Liver (tissue), 9 donors: ENCODE results near the gene CD163L1. TPM values are rescaled to one million over a fixed set of nuclear protein-coding genes. Genes with fewer than 3 reads are reported as not detected.
A peak's percentile ranks its signal among the peaks of the same experiment; 100 is the strongest.
"Not testable (repeated sequence)": the region's sequence is repeated elsewhere in the genome, so short reads cannot be mapped to it uniquely, and the experiment has no call there.

ENCODE experiments used
- DNase-seq: peaks from one replicate; pipeline ENCODE4 v3.0.0-alpha.2; 2017; ENCODE audit warnings: low spot score
- H3K27ac ChIP-seq, 2 donors: one replicate each; pipeline ENCODE4 v1.7.0; 2013; ENCODE audit warnings: inconsistent platforms in 2 of 2, low read length in 2 of 2, control low read depth in 1 of 2, low read depth in 1 of 2, mild to moderate bottlenecking in 1 of 2
- H3K27me3 ChIP-seq, 4 donors: one replicate each; pipeline versions ENCODE4 v1.6.1 to v1.7.0; 2013; ENCODE audit warnings: low read length in 3 of 4, inconsistent platforms in 1 of 4, mild to moderate bottlenecking in 1 of 4, moderate library complexity in 1 of 4; ENCODE audit not compliant: control insufficient read depth in 4 of 4, insufficient read depth in 4 of 4
- H3K36me3 ChIP-seq, 4 donors: one replicate each; pipeline versions ENCODE4 v1.6.1 to v1.7.0; 2013; ENCODE audit warnings: low read length in 3 of 4, mild to moderate bottlenecking in 3 of 4, low read depth in 1 of 4, moderate library complexity in 1 of 4; ENCODE audit not compliant: control insufficient read depth in 4 of 4, insufficient read depth in 3 of 4
- H3K4me1 ChIP-seq, 4 donors: one replicate each; pipeline versions ENCODE4 v1.6.1 to v1.7.0; 2013; ENCODE audit warnings: low read length in 3 of 4, mild to moderate bottlenecking in 3 of 4, moderate library complexity in 1 of 4; ENCODE audit not compliant: control insufficient read depth in 4 of 4, insufficient read depth in 4 of 4
- H3K4me3 ChIP-seq, 3 donors: one replicate each; pipeline versions ENCODE4 v1.6.1 to v1.7.0; 2013; ENCODE audit warnings: low read length in 3 of 3, control low read depth in 1 of 3, low read depth in 1 of 3, mild to moderate bottlenecking in 1 of 3
- H3K9ac ChIP-seq, 2 donors: one replicate each; pipeline ENCODE4 v1.7.0; 2013; ENCODE audit warnings: low read length in 2 of 2, mild to moderate bottlenecking in 2 of 2, moderate library complexity in 2 of 2, control low read depth in 1 of 2, low read depth in 1 of 2
- H3K9me3 ChIP-seq, 4 donors: one replicate each; pipeline versions ENCODE4 v1.6.1 to v1.7.0; 2013; ENCODE audit warnings: low read length in 3 of 4; ENCODE audit not compliant: control insufficient read depth in 4 of 4
- EGR1 ChIP-seq, 2 donors: IDR thresholded peaks; 2 replicates each; pipeline ENCODE4 v1.6.1; 2016 to 2018; ENCODE audit warnings: antibody characterized with exemption in 2 of 2, low read depth in 2 of 2
- FOXA1 ChIP-seq: IDR thresholded peaks from 2 replicates; pipeline ENCODE4 v1.6.1; 2016; ENCODE audit warnings: antibody characterized with exemption
- FOXA2 ChIP-seq: IDR thresholded peaks from 2 replicates; pipeline ENCODE4 v1.6.1; 2016; ENCODE audit warnings: antibody characterized with exemption
- GABPA ChIP-seq, 2 donors: IDR thresholded peaks in 1 of 2; conservative IDR thresholded peaks in 1 of 2; 2 replicates each; pipeline ENCODE4 v1.6.1; 2016; ENCODE audit warnings: antibody characterized with exemption in 2 of 2, mild to moderate bottlenecking in 1 of 2, moderate library complexity in 1 of 2
- HNF4A ChIP-seq, 2 donors: conservative IDR thresholded peaks; 2 replicates each; pipeline ENCODE4 v1.6.1; 2016; ENCODE audit warnings: antibody characterized with exemption in 2 of 2, mild to moderate bottlenecking in 2 of 2
- HNF4G ChIP-seq: IDR thresholded peaks from 2 replicates; pipeline ENCODE4 v1.6.1; 2016; ENCODE audit warnings: antibody characterized with exemption
- JUND ChIP-seq, 2 donors: IDR thresholded peaks; 2 replicates each; pipeline ENCODE4 v1.6.1; 2016; ENCODE audit warnings: antibody characterized with exemption in 2 of 2
- NR2F2 ChIP-seq: IDR thresholded peaks from 2 replicates; pipeline ENCODE4 v1.6.1; 2016; ENCODE audit warnings: antibody characterized with exemption
- RAD21 ChIP-seq, 2 donors: IDR thresholded peaks; 2 replicates each; pipeline ENCODE4 v1.6.1; 2016; ENCODE audit warnings: antibody characterized with exemption in 2 of 2, mild to moderate bottlenecking in 2 of 2
- SP1 ChIP-seq: IDR thresholded peaks from 2 replicates; pipeline ENCODE4 v1.6.1; 2018; ENCODE audit warnings: antibody characterized with exemption, mild to moderate bottlenecking
- TAF1 ChIP-seq: conservative IDR thresholded peaks from 2 replicates; pipeline ENCODE4 v1.6.1; 2016; ENCODE audit warnings: antibody characterized with exemption, mild to moderate bottlenecking
- YY1 ChIP-seq: IDR thresholded peaks from 2 replicates; pipeline ENCODE4 v1.6.1; 2016; ENCODE audit warnings: antibody characterized with exemption, mild to moderate bottlenecking
- WGBS: extraction: QIAGEN DNeasy Blood & Tissue Kit; methylation state at CpG from one replicate; pipeline ENCODE4 v1.1.7; 2013; 5-methylcytosine and 5-hydroxymethylcytosine counted together
- polyA plus RNA-seq, 2 donors: library from polyadenylated mRNA; stranded (reverse) in 1 of 2; unstranded in 1 of 2; fragments of 200-250 nt in 1 of 2; fragments of >200 nt in 1 of 2; fragmentation: Nextera tagmentation in 1 of 2; extraction: Ambion mirVana in 1 of 2; gene quantifications; one replicate each; pipeline versions ENCODE4 v1.2.1 to v1.2.3, GENCODE V29; 2013 to 2015
- total RNA-seq, 2 donors: library from RNA; depleted of rRNA; stranded (reverse); fragments of >200 nt; gene quantifications; one replicate each; pipeline ENCODE4 v1.2.3, GENCODE V29; 2014
- TF ChIP-seq, protein P1 (sequence below): IDR thresholded peaks from 2 replicates; pipeline ENCODE4 v1.6.1; 2016; ENCODE audit warnings: antibody characterized with exemption
- TF ChIP-seq, protein P2 (sequence below): IDR thresholded peaks from 2 replicates; pipeline ENCODE4 v1.6.1; 2016; ENCODE audit warnings: antibody characterized with exemption
- TF ChIP-seq, protein P3 (sequence below): IDR thresholded peaks from 2 replicates; pipeline ENCODE4 v1.6.1; 2016; ENCODE audit warnings: antibody characterized with exemption
- TF ChIP-seq, protein P4 (sequence below): IDR thresholded peaks from 2 replicates; pipeline ENCODE4 v1.6.1; 2016; ENCODE audit warnings: antibody characterized with exemption, mild to moderate bottlenecking
- TF ChIP-seq, protein P5 (sequence below): fragments of 150-350 bp; IDR thresholded peaks from 2 replicates; pipeline ENCODE4 v1.5.1; 2017; ENCODE audit warnings: improper control_type of control experiment, low read depth, low read length; ENCODE audit not compliant: missing input control
- donor health status: healthy.
- donor health status: healthy.
- donor health status: healthy.
- donor health status: healthy.
- donor health status: healthy.

Gene CD163L1
- total and polyA plus RNA-seq, 4 donors, result 0.31 to 8.4 (median 1.1) TPM

DNA sequence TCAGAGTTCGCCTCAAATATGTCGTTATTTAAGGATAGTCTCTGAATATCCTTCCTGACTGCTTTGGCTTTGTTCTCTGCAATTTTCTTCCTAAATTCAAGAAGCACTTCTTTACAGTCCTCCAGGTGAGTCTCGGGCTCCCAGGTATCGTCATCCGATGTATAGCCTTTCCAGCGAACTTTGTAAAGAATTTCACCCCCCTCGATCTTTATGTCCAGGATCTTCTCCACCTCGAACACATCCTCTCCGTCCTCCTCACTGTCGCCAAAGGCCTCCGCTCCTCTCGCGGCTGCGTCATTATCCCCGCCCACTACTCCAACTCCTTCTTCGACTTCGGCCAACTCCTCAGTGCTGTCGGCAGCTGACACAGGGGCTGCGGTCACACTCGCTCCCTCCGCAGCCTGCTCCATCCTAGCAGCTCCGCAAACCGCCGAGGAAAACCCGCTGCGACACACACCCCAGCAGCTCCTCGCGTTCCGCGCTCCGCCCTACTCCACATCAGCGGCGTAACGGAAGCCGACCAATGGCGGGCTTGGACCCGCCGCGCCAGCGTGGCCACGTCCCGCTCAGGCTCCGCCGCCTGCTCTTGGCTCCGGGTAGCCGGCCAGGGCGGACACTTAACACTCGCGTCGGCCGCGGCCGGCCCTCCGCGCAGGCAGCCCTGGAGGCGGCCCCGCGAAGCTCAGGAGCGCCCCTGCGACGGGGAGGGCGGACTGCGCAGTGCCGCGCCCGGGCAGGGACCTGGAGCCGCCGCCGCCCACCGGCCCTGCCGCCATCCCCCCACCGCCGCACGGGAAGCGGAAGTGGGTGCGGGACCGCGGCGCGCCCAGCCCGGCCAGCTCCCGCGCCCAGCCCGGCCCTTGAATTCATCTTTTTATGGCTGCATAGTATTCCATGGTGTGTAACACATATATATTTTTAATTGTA, 4.1 kb downstream of the CD163L1 start:
- H3K9me3 ChIP-seq, result peaks cover 0 to 6% (median 2%) of the 10 kb centered on the region in 4 donors
- H3K36me3 ChIP-seq, result no peaks in the 10 kb centered on the region
- no peaks in the 10 kb centered on the region for H3K4me1 ChIP-seq
- H3K9ac ChIP-seq, result no peak overlapping the region
- TF ChIP-seq, protein P1, sequence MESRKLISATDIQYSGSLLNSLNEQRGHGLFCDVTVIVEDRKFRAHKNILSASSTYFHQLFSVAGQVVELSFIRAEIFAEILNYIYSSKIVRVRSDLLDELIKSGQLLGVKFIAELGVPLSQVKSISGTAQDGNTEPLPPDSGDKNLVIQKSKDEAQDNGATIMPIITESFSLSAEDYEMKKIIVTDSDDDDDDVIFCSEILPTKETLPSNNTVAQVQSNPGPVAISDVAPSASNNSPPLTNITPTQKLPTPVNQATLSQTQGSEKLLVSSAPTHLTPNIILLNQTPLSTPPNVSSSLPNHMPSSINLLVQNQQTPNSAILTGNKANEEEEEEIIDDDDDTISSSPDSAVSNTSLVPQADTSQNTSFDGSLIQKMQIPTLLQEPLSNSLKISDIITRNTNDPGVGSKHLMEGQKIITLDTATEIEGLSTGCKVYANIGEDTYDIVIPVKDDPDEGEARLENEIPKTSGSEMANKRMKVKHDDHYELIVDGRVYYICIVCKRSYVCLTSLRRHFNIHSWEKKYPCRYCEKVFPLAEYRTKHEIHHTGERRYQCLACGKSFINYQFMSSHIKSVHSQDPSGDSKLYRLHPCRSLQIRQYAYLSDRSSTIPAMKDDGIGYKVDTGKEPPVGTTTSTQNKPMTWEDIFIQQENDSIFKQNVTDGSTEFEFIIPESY, result no peak
- no peak for TF ChIP-seq JUND (IDR thresholded peaks at IDR 0.05)
- no peak for TF ChIP-seq EGR1 (IDR thresholded peaks at IDR 0.05; ENCODE audit: low read depth in 2 of 2)
- TF ChIP-seq YY1, result no peak
- TF ChIP-seq, protein P2, sequence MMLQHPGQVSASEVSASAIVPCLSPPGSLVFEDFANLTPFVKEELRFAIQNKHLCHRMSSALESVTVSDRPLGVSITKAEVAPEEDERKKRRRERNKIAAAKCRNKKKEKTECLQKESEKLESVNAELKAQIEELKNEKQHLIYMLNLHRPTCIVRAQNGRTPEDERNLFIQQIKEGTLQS, result no peak
- TF ChIP-seq, protein P3, sequence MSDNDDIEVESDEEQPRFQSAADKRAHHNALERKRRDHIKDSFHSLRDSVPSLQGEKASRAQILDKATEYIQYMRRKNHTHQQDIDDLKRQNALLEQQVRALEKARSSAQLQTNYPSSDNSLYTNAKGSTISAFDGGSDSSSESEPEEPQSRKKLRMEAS, result no peak
- TF ChIP-seq, protein P4, sequence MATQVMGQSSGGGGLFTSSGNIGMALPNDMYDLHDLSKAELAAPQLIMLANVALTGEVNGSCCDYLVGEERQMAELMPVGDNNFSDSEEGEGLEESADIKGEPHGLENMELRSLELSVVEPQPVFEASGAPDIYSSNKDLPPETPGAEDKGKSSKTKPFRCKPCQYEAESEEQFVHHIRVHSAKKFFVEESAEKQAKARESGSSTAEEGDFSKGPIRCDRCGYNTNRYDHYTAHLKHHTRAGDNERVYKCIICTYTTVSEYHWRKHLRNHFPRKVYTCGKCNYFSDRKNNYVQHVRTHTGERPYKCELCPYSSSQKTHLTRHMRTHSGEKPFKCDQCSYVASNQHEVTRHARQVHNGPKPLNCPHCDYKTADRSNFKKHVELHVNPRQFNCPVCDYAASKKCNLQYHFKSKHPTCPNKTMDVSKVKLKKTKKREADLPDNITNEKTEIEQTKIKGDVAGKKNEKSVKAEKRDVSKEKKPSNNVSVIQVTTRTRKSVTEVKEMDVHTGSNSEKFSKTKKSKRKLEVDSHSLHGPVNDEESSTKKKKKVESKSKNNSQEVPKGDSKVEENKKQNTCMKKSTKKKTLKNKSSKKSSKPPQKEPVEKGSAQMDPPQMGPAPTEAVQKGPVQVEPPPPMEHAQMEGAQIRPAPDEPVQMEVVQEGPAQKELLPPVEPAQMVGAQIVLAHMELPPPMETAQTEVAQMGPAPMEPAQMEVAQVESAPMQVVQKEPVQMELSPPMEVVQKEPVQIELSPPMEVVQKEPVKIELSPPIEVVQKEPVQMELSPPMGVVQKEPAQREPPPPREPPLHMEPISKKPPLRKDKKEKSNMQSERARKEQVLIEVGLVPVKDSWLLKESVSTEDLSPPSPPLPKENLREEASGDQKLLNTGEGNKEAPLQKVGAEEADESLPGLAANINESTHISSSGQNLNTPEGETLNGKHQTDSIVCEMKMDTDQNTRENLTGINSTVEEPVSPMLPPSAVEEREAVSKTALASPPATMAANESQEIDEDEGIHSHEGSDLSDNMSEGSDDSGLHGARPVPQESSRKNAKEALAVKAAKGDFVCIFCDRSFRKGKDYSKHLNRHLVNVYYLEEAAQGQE, result no peak
- no peak for TF ChIP-seq HNF4G
- TF ChIP-seq NR2F2, result no peak
- TF ChIP-seq HNF4A (conservative IDR thresholded peaks at IDR 0.05), result no peak
- TF ChIP-seq FOXA1, result no peak
- no peak for TF ChIP-seq TAF1
- TF ChIP-seq FOXA2, result no peak
- no peak for TF ChIP-seq GABPA (IDR thresholded peaks at IDR 0.05 in 1 of 2, conservative IDR thresholded peaks at IDR 0.05 in 1 of 2)
- TF ChIP-seq RAD21 (IDR thresholded peaks at IDR 0.05), result no peak
- no peak for TF ChIP-seq SP1
- TF ChIP-seq, protein P5, sequence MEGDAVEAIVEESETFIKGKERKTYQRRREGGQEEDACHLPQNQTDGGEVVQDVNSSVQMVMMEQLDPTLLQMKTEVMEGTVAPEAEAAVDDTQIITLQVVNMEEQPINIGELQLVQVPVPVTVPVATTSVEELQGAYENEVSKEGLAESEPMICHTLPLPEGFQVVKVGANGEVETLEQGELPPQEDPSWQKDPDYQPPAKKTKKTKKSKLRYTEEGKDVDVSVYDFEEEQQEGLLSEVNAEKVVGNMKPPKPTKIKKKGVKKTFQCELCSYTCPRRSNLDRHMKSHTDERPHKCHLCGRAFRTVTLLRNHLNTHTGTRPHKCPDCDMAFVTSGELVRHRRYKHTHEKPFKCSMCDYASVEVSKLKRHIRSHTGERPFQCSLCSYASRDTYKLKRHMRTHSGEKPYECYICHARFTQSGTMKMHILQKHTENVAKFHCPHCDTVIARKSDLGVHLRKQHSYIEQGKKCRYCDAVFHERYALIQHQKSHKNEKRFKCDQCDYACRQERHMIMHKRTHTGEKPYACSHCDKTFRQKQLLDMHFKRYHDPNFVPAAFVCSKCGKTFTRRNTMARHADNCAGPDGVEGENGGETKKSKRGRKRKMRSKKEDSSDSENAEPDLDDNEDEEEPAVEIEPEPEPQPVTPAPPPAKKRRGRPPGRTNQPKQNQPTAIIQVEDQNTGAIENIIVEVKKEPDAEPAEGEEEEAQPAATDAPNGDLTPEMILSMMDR, result no peak
- 21% methylated on average over 84 of the region's 84 CpGs for WGBS
- DNase-seq, result peak; percentile 67
- H3K27ac ChIP-seq, result no peak overlapping the region
- peaks cover 0 to 5% (median 0%) of the 10 kb centered on the region in 4 donors for H3K27me3 ChIP-seq
- H3K4me3 ChIP-seq, result peak overlapping the region; percentile 2 to 46 (median 5)

DNA sequence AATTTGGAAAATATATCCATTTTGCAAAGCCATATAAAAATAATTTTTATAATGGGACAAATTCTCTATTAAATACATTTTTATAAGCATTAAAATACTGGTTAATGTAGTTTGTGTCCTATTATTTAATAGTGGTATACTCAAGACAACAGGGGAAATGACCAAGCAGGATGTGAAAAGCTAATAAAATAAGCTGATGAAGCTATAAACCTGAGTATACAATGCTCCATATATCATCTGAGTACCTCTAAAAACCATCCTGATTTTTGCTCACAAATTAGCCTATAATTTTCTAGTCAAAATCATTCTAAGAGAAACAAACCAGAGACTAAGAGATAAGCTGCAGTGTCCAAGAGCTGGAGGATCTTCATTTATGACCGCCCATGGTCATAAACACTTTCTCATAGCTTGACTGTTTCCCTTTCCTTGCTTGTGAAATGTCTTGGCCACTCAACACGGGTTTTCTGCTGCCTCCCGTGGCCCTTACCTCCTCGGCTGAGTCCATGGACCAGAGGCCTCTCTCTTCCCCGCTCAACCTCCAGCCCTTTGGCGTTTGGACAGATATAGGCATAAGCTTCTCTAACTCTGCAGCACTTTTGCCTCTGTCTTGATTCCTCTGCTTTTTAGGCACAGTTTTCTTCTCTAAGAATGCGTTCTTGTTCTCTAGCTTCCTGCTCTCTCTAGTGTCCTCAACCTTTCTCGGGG, 5.5 kb downstream of the CD163L1 start:
- H3K27me3 ChIP-seq, H3K36me3 ChIP-seq, H3K4me3 ChIP-seq, H3K27ac ChIP-seq, DNase-seq, H3K9ac ChIP-seq, H3K4me1 ChIP-seq, H3K9me3 ChIP-seq: not testable (repeated sequence)
- WGBS, result 86% methylated on average over 8 of the region's 8 CpGs

DNA sequence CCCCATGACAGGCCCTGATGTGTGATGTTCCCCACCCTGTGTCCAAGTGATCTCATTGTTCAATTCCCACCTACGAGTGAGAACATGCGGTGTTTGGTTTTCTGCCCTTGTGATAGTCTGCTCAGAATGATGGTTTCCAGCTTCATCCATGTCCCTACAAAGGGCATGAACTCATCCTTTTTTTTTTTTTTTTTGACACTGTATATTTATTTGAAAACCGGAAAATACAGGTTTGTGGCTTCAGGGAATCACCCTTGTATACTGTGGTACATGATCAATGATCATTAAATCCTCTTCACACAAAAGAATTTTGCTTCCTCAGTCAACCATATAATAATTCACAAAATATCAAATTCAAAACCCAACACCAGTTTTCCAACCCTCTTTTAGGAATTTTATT, 6.5 kb downstream of the CD163L1 start:
- 88% methylated on average over 3 of the region's 3 CpGs for WGBS
- H3K4me3 ChIP-seq, H3K9ac ChIP-seq, H3K36me3 ChIP-seq, H3K4me1 ChIP-seq, H3K27me3 ChIP-seq, H3K27ac ChIP-seq, H3K9me3 ChIP-seq, DNase-seq: not testable (repeated sequence)
